HG02884 (cell line): ENCODE measurements around the gene SETD1A.
"Not testable (repeated sequence)": the region's sequence is repeated elsewhere in the genome, so short reads cannot be mapped to it uniquely, and the experiment has no call there.

Experiments used
- ATAC-seq: cut with Tn5 transposase; IDR thresholded peaks from one replicate; pipeline ENCODE4 v1.9.1; 2021; ENCODE audit warnings: mild to moderate bottlenecking, moderate library complexity; ENCODE audit not compliant: unreplicated experiment

SETD1A gene

DNA sequence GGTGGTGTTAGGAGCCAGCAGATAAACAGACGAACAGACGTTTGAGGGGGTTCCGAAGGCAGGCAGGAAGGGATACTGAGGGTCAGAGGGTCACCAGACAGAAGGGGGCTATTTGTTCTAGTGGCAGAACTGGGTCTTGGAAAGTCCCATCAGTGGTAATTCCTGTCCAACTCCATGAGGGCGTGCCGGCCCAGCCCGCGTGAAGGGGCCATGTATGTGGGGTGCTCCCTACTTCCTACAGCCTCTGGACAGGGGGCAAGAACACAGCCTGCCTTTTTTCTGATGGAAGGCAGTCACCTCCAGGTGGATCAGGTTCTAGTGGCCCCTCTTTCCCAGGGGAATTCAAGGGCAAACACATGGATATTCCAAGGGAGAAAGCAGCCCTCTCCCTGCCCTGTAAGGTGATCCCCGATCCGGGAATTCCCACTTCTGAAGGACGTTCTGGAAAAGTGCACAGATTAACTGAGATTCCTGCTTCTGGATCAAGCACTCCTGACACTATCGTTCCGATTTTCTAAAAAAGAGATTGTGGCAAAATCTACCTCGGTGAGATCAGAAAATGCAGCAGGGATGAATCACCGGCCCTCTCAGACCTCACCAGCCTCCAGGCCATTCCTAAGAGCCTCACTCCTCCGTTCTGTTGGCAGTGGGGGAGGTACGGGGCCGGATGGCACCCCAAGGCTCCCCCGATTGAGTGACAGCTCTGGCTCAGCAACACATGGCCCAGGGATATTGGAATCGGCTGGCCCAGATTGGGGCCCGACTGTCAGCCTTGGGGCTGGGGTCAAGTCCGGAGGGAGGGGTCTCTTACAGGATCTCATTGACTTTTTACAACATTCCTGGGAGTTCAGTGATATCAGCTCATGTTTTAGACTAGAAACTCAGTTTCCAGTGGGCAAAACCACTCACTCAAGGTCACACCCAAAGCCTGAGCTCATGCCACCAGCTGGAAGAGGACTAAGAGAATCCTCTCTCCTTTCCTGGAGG is 40.5 kb downstream of the SETD1A start:
- no peak for ATAC-seq

DNA sequence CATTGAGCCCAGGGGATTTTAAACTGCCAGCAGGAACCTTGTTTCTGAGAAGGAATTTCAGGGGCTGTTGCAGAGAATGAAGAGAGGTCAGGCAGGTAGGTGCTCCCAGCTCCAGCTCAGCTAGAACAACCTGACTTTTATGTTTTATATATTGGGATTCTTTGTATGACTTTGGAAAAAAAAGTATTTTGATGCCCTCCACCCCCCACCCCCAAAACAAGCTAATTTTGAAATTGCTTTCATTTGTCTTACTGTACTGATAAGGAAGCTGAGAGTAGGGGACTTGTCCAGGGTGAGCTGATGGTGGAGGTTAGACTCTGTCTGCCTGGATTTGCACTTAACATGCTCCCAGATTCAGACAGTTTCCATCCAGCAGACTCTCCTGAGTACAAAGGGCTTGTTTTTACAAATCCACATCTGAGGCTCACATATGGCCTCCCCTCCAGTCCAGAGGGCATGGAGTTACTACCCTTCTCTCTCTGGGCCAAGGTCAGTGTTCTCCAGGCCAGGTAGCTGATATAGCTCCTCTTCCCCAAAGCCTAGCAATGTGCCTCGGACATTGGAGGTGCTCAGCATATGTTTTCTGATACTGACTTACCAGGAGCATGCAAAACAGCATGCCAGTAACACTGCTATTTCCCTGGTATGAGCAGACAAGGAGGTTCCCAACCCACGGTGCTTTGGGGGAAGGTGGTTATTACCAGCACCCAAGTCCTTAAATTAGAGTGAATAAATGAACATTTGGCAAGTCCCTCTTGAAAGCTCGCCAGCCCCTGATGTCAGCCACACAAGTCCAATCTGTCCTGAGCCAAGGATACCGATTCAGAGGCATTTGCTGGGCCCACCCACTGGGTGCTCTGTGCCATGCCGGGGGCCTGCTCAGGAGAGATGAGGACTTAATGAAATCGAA is 41.6 kb downstream of the SETD1A start:
- no peak for ATAC-seq

DNA sequence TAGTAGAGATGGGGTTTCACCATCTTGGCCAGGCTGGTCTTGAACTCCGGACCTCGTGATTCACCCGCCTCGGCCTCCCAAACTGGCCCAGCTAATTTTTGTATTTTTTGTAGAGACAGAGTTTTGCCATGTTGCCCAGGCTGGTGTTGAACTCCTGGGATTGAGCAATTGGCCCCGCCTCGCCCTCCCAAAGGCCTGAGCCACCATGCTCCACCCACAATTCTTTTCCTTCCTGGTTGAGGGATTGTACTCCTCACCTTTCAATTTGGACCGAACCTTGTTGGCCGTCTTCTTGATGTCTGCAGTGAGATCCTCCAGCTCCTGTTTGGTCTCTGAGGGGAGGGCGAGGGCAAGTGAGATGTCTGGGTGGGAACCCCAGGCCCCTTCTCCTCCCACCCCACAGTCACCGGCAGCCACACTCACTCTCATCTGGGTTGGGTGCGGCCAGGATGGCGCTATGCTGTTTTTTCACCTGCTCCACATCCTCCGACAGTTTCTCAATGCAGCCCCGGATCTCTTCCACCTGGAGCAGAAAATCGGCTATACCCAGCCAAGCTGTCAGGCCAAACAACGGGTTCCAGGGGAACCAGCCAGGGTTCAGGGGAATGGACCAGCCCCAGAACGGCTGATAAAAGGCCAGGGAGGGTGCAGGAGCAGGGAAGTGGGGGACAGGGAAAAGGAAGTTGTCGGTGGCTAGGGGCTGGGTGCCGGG is 43.3 kb downstream of the SETD1A start:
- ATAC-seq = no peak

DNA sequence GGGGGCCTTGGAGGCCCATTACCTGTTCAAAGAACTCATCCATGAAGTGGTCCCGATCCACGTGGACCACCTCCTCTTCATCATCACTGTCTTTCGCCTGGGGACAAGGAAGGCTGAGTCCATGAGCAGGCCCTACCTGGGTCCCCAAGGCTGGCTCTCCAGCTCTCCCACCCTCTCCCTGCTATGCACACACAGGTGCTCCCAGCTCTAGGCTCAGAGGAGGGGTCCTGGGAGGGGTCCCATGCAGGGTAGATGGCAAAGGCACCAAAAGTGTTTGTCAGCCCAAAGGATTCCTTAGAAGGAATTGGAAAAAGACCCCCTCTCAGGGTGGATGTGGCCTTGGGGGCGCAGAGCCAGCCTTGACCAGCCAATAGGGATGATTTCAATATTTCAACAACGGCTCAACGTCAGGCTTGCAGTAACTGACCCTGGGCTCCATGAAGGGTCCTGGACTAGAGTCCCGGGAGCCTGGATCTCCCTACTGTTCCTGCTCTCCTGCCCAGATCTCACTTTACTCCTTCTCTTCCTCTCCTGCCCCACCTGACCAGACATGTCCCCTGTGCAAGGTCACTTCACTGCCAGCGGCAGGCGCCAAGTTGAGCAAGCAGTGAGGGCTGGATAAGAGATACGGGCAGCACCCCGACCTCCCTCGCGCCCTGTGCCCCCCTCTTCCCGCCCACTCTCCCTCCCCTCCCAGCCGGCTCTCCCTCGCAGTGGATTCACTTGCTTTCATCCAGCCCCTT is 44.1 kb downstream of the SETD1A start:
- ATAC-seq = no peak

DNA sequence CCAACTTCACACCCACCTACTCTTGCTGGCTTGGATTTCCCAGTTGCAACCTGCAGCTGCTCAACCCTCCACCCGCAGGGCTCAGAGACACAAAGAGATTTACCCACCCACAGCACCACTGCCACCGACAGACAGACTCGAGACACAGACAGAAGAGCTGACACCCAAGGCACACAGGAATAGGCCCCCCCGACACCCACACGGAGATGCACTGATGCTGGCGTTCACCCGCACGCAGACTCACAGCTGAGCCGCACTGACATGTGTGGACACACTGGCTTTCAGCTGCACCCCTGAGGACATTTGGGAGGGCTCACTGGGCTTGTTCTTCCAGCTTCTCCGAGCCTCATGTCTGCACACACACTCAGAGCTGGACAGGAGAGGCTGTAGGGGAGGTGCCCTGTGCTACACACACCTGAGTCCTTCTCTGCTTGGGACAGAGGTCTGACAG is 44.7 kb downstream of the SETD1A start:
- ATAC-seq = no peak

DNA sequence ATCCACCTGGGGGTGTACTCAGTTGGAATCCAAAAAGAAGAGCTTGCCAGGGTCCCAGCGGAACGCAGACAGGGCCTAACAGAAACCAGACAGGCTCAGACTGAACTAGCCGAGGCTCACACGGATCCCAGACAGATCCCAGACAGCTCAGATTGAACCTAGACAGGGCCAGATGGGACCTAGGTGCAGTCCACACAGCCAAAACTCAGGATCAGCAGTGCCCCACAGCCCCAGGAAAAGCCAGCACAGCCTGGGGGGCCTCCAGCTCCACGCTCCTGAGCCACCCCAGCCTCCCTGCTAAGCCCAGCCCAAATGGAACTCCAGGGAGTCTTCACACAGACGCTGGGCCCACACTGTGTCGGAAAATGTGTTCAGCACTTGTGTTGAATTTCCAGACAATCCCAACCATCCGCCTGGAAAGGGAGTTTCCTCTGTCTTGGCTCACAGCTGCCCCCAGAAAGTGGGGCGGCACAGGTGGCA is 45.3 kb downstream of the SETD1A start:
- no peak for ATAC-seq

DNA sequence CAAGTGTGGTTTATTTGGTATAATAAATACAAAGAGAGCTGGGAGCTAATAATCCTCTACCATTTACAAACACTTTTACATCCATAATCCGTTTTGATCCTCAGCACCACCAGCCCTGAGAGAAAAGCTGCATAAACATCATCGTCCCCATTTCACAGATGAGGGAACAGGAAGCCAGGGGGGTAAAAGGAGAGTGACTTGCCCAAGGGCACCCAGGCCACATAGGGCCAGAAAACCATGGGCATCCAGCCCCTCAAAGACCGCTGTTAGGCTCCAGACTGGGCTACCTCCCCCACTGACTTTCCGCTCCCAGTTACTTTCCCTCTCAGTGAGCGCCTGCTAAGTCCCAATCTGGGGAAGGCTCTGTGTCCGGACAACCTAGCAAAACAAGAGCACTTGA is 46.2 kb downstream of the SETD1A start:
- no peak for ATAC-seq

DNA sequence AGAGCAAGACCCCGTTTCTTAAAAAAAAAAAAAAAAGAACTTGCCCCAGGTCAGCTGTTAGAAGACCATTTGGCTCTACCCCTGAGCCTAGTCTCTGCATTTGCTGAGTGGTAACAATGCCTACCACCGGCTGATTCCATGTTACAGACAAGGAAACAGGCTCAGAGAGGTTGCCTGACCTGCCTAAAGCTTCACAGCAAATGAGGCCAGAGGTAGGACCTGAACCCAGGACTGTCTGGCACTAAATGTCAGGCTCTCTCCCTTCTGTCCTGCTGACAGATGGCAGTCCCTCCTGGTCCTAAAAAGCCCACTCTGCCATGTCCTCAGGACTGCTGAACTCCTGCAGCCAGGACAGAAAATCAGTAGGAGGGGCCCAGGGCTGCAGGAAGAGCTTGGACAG is 47.1 kb downstream of the SETD1A start:
- ATAC-seq = no peak

DNA sequence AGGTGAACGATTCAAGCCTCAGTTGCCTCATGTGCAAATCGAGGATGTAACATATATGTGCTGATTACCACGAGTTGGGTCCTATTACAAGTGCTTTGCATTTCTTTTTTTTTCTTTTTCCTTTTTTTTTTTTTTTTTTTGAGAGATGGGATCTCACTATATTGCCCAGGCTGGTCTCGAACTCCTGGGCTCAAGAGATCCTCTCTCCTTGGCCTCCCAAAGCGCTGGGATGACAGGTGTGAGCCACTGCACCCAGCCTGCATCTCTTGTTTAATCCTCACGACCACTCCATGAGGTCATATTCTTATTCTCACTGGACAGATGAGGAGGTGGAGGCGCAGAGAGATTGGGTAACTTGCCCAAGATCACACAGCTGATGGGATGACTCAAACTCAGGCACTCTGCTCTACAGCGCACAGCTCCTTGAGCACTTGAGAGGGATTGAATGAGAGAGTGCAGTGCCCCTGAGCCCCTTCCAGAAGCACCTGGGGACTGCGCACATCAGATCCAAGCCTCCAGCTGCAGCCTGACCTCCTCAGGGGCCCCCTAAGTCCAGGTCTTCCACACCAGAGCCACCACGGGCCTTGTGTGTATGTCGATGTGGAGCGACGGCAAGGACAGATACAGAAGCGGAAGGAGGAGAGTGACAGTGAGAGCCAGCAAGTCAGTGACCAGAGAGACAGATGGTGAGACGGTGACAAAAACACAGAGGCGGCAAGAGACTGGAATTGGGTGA is 48.0 kb downstream of the SETD1A start:
- no peak for ATAC-seq

DNA sequence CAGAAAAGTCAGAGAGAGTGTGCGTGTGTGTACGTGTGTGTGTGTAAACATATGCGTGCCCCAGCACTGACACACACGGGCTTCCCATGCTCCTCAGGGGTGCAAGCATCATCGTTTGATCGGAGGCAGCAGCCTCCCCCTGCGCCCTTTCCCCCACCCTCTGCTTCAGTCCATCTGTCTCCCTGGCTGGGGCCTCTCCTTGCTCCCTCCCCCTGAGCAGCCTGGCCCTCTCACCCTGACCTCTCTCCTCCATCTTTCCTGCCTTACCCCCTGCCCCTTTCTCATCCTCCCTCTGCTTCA is 48.5 kb downstream of the SETD1A start:
- ATAC-seq = no peak

DNA sequence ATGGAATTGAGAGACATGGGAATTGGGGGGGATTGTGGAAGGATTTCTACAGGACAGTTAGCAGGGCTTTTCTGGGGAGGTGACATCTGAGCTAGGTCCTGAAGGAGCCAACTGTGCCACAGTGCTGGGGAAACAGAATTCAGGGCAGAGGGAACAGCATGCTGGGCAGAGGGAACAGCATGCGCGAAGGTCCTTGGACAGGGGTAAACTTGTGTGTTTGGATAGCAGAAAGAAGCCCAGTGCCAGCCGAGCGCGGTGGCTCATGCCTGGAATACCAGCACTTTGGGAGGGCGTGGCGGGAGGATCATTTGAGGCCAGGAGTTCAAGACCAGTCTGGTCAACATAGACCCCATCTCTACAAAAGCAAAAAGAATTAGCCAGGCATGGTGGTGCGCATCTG is 49.0 kb downstream of the SETD1A start:
- no peak for ATAC-seq

DNA sequence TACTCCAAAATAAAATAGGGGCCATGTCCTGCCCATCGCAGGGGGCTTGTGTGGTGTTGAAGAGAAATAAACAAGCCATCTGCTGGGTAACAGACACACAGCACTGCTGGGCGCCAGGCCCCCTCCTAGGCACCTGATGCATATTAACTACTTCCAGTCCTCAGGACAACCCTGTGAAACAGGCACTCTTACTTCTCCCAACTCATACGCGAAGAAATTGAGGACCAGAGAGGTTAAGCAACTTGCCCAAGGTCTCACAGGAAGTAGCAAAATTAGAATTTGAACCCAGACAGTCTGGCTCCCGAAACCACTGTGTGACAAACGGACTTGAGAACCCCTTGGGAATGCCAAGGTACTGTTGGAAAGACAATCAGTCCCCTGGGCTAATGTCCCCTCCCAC is 50.1 kb downstream of the SETD1A start:
- no peak for ATAC-seq

DNA sequence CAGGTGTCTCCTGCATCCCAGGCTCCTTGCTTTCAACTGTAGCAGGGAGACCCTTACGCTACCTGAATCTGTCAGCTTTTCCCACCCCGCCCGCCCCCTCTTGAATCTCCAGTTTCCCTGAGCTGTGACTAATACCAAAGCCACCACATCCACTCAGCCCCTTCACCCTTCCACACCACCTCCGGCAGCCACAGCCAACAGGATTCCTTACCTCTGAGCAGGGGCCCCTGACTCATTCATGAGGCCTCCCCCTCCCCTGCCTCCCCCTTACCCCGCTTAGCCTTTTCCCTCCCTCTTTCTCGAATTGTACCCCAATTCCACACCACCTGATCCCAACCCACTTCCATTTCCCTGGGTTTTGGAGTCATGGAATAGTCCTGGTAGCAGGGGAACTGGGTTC is 50.6 kb downstream of the SETD1A start:
- ATAC-seq = no peak

DNA sequence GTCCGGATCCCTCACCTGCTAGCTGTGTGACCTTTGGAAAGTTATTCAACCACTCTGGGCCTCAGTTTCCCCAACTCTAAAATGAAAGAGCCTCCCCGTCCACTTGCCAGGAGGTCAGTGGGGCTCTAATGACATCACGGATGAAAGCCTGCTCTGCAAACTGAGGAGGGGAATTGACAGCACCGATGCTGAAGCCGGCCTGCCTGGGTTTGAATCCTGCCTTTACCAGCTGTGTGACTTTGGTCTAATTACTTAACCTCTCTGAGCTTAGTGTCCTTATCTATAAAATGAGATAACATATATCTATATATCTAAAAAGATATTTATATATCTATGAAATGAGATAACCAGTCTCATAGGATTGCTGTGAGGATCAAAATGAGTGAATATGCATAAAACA is 51.0 kb downstream of the SETD1A start:
- no peak for ATAC-seq

DNA sequence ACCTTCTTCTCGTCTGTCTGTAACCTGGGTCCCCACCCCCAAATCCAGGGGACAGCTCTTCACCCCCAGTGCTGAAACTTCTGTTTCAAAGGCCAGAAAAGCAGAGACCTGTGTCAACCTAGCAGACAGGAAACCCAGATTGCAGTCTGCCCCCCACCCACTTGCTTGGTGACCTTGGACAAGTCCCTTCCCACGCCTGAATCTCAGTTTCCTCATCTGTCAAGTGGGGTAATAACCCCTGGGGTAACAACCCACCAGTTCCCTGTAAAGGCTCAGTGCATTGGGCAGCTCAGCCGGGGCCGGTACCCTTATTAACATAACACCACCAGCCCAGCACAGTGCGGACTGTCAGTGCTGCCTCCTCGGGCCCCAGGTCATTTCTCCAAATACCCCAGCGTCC is 51.6 kb downstream of the SETD1A start:
- ATAC-seq = no peak

DNA sequence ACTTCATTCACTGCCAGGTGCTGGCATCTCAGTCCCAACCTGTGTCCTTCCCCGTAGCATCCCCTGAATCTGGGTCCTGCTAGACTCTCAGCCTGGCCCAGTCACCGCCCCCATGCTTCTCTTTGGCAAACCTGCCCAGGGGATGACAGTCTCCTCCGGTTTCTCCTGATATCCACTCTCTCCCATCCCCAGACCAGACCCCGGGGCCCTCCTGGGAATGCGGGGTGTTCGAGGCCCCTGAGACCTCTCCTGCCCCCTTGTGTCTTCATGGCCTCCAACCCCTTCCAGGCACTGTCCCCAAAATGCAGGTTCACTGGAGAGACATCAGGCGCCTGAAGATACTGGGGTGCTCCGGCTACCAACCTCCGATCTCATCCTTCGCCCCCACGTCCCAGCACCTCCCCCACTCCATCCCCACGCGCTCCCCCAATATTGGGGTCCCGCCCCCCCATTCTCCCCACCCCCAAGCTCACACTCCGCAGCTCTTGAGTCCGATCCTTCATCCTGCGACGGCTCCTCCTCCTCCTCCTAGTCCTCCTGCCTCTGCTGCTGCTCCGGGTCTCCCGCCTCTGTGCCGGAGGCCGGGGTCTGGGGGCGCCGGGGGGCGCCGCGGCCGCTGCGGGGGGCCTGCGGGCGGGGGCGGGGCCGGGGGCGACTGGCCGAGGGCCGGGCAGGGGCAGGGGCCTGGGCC is 52.5 kb downstream of the SETD1A start:
- no peak for ATAC-seq

DNA sequence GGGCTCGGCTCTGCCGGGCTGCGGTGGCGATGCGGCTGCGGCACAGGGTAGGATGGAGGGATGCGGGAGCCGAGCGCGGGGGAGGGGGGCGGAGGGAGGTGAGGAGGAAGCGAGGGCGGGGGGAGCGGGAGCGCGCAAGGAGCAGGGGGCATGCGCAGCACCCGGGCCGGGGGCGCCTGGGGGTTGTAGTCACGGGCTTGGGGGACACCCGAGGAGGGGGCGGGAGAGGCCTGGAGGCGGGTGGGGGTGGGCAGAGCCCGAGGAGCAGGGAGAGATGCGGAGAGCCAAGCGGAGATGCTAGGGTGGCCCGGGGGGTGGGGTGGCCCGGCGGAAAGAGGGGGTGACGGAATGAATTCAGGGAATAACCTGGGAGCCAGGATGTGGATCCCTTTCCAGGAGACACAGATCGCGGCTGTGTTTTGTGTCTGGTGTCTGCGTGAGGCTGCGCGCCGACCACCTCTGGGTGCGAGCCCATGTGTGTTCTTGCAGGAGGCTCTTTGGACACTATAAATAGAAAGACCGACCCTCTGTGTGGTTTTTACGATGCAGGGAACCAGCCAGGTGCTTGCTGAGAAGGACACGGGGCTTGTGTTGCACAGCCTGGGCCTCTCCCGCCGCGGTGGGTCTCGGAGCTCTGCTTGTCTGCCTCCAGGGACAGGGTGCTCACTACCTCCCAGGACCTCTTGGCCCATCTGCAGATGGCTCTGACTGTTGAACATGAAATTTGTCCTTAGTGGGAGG is 53.2 kb downstream of the SETD1A start, which contains the start of gene STX1B:
Gene STX1B, minus strand, starts transcription at position 54 of the 741 bp plus-strand sequence. CDS start 242 bp downstream, outside the sequence.
- no peak for ATAC-seq

DNA sequence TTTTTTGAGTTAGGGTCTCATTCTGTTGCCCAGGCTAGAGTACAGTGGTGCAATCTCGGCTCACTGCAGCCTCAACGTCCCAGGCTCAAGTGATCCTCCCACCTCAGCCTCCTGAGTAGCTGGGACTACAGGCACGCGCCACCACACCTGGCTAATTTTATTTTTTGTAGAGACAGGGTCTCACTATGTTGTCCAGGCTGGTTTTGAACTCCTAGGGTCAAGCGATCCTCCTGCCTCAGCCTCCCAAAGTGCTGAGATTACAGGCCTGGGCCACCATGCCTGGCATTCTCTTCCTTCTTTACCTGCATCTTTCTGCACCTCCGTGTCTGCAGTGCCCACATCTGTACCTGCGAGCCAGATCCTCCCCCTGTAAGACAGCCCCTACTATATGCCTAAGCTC is 54.3 kb downstream of the SETD1A start:
- ATAC-seq = not testable (repeated sequence)
